GM12875 (cell line): Measurements from ENCODE around the gene CSF1.

ENCODE experiments used
- H3K4me3 ChIP-seq: one replicate; pipeline ENCODE4 v1.5.1; 2011; ENCODE audit warnings: low read depth, low read length, control low read depth
- TF ChIP-seq, protein P1 (sequence below): IDR thresholded peaks from 2 replicates; pipeline ENCODE4 v1.5.1; 2011; ENCODE audit warnings: low read depth, mild to moderate bottlenecking, control low read depth, inconsistent platforms, low read length, moderate library complexity, borderline replicate concordance; ENCODE audit not compliant: insufficient read depth

The CSF1 gene

GRCh38 chr1:109979489-109980091 is 68.9 kb downstream of the CSF1 start:
- no peak overlapping the region for H3K4me3 ChIP-seq
- TF ChIP-seq, protein P1, sequence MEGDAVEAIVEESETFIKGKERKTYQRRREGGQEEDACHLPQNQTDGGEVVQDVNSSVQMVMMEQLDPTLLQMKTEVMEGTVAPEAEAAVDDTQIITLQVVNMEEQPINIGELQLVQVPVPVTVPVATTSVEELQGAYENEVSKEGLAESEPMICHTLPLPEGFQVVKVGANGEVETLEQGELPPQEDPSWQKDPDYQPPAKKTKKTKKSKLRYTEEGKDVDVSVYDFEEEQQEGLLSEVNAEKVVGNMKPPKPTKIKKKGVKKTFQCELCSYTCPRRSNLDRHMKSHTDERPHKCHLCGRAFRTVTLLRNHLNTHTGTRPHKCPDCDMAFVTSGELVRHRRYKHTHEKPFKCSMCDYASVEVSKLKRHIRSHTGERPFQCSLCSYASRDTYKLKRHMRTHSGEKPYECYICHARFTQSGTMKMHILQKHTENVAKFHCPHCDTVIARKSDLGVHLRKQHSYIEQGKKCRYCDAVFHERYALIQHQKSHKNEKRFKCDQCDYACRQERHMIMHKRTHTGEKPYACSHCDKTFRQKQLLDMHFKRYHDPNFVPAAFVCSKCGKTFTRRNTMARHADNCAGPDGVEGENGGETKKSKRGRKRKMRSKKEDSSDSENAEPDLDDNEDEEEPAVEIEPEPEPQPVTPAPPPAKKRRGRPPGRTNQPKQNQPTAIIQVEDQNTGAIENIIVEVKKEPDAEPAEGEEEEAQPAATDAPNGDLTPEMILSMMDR: no peak
